Mesendoderm (in vitro differentiated cells): ENCODE results near the gene UBE2K.
"Not testable (repeated sequence)": the region's sequence is repeated elsewhere in the genome, so short reads cannot be mapped to it uniquely, and the experiment has no call there.

Experiments used
- DNase-seq: peaks from one replicate; pipeline ENCODE4 v3.0.0; 2013
- H2AK5ac ChIP-seq: 2 replicates; pipeline ENCODE4 v1.6.1; 2013; ENCODE audit warnings: low read length, inconsistent platforms
- H2BK120ac ChIP-seq: 2 replicates; pipeline ENCODE4 v1.6.1; 2013; ENCODE audit warnings: low read depth, mild to moderate bottlenecking, low read length, moderate library complexity, mixed read lengths
- H2BK15ac ChIP-seq: replicated peaks from 2 replicates; pipeline ENCODE4 v1.6.1; 2013; ENCODE audit warnings: low read depth, mild to moderate bottlenecking, moderate library complexity
- H2BK5ac ChIP-seq: 2 replicates; pipeline ENCODE4 v1.6.1; 2013; ENCODE audit warnings: low read length, inconsistent platforms
- H3K18ac ChIP-seq: 2 replicates; pipeline ENCODE4 v1.6.1; 2013; ENCODE audit warnings: mild to moderate bottlenecking, low read length, mixed read lengths
- H3K23ac ChIP-seq: one replicate; pipeline ENCODE4 v1.6.1; 2013; ENCODE audit warnings: low read length
- H3K27ac ChIP-seq: 2 replicates; pipeline ENCODE4 v1.5.1; 2013; ENCODE audit warnings: low read depth, mild to moderate bottlenecking, inconsistent platforms, low read length, moderate library complexity
- H3K27me3 ChIP-seq: 2 replicates; pipeline ENCODE4 v1.6.1; 2013; ENCODE audit warnings: low read length, control low read depth, mild to moderate bottlenecking, inconsistent platforms; ENCODE audit not compliant: insufficient read depth, poor library complexity
- H3K36me3 ChIP-seq: 2 replicates; pipeline ENCODE4 v1.6.1; 2013; ENCODE audit warnings: low read length, inconsistent platforms; ENCODE audit not compliant: control insufficient read depth, insufficient read depth
- H3K4ac ChIP-seq: one replicate; pipeline ENCODE4 v1.6.1; 2013; ENCODE audit warnings: low read depth, mild to moderate bottlenecking, low read length, moderate library complexity
- H3K4me1 ChIP-seq: 2 replicates; pipeline ENCODE4 v1.6.1; 2013; ENCODE audit warnings: low read depth, low read length, inconsistent platforms; ENCODE audit not compliant: control insufficient read depth
- H3K4me2 ChIP-seq: 2 replicates; pipeline ENCODE4 v1.6.1; 2013; ENCODE audit warnings: low read length
- H3K4me3 ChIP-seq: 2 replicates; pipeline ENCODE4 v1.5.1; 2013; ENCODE audit warnings: mild to moderate bottlenecking, low read length
- H3K56ac ChIP-seq: one replicate; pipeline ENCODE4 v1.6.1; 2013; ENCODE audit warnings: low read length
- H3K79me1 ChIP-seq: 2 replicates; pipeline ENCODE4 v1.6.1; 2013; ENCODE audit warnings: low read length, inconsistent platforms
- H3K79me2 ChIP-seq: 2 replicates; pipeline ENCODE4 v1.6.1; 2013; ENCODE audit warnings: mild to moderate bottlenecking, low read length; ENCODE audit not compliant: control insufficient read depth, insufficient read depth
- H3K9ac ChIP-seq: 2 replicates; pipeline ENCODE4 v1.6.1; 2013; ENCODE audit warnings: low read length, inconsistent platforms
- H4K5ac ChIP-seq: one replicate; pipeline ENCODE4 v1.6.1; 2013; ENCODE audit warnings: low read length
- H4K8ac ChIP-seq: one replicate; pipeline ENCODE4 v1.6.1; 2013; ENCODE audit warnings: low read depth, mild to moderate bottlenecking, control low read depth, low read length, moderate library complexity
- WGBS: extraction: QIAGEN DNeasy Blood & Tissue Kit; methylation state at CpG from one replicate; pipeline ENCODE4 v1.1.7; 2013; ENCODE audit warnings: low lambda C conversion rate, missing lambda C conversion rate; ENCODE audit not compliant: insufficient coverage; ENCODE audit errors: extremely low coverage; 5-methylcytosine and 5-hydroxymethylcytosine counted together

Gene UBE2K

DNA sequence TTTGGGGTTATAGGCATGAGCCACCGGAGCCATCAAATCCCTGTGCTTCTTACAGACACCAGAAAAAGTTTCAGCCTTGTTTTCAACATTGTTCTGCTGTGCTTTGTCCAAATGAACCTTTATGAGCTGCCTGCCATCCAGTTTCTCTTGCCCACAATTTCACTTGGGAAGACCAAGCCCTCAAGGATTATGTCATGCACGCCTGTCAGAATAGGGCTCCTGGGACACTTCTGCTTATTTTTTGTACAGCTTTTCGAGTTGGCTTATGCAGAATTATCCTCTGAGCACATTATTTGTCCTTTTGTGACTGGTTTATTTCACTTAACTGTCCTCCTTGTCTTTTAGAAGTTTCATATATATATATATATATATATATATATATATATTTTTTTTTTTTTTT lies 16.2 kb downstream of the UBE2K start:
- peaks cover 4% of the 10 kb centered on the region for H3K79me1 ChIP-seq
- no peak for DNase-seq
- no peak overlapping the region for H4K8ac ChIP-seq
- H2AK5ac ChIP-seq = no peak overlapping the region
- H3K9ac ChIP-seq = no peak overlapping the region
- H3K27ac ChIP-seq = no peak overlapping the region
- H3K56ac ChIP-seq = no peak overlapping the region
- H2BK15ac ChIP-seq = no peak overlapping the region
- H3K4me2 ChIP-seq = no peak overlapping the region
- no peaks in the 10 kb centered on the region for H3K36me3 ChIP-seq
- no peak overlapping the region for H3K18ac ChIP-seq
- H2BK5ac ChIP-seq = no peak overlapping the region
- H3K4ac ChIP-seq = no peak overlapping the region
- H3K27me3 ChIP-seq = no peaks in the 10 kb centered on the region
- no peak overlapping the region for H3K4me3 ChIP-seq
- no CpG with 5 or more reads among the region's 3 CpGs for WGBS
- no peak overlapping the region for H4K5ac ChIP-seq
- no peaks in the 10 kb centered on the region for H3K4me1 ChIP-seq
- no peak overlapping the region for H3K23ac ChIP-seq
- H2BK120ac ChIP-seq = no peak overlapping the region
- H3K79me2 ChIP-seq = peaks cover 73% of the 10 kb centered on the region

GRCh38 chr4:39715788-39716187 lies 17.9 kb downstream of the UBE2K start:
- Histone ChIP-seq H2BK120ac (no peak overlapping the region), H3K4me3 (no peak overlapping the region), H4K5ac (no peak overlapping the region), H3K4ac (no peak overlapping the region), H3K56ac (no peak overlapping the region), H4K8ac (no peak overlapping the region), H2BK5ac (no peak overlapping the region), H3K79me1 (peaks cover 5% of the 10 kb centered on the region), H3K27me3 (no peaks in the 10 kb centered on the region), H3K4me2 (no peak overlapping the region), H3K4me1 (no peaks in the 10 kb centered on the region), H2AK5ac (no peak overlapping the region), H2BK15ac (no peak overlapping the region), H3K36me3 (no peaks in the 10 kb centered on the region), H3K27ac (no peak overlapping the region), H3K18ac (no peak overlapping the region), H3K79me2 (peaks cover 75% of the 10 kb centered on the region), H3K9ac (no peak overlapping the region), H3K23ac (no peak overlapping the region)
- no peak for DNase-seq
- no CpG with 5 or more reads among the region's 3 CpGs for WGBS

GRCh38 chr4:39716356-39716755 lies 18.4 kb downstream of the UBE2K start:
- peaks cover 80% of the 10 kb centered on the region for H3K79me2 ChIP-seq
- no peak overlapping the region for H4K5ac ChIP-seq
- no peak for DNase-seq
- H3K23ac ChIP-seq = no peak overlapping the region
- H3K4me1 ChIP-seq = no peaks in the 10 kb centered on the region
- H2BK15ac ChIP-seq = no peak overlapping the region
- no peak overlapping the region for H3K18ac ChIP-seq
- H3K9ac ChIP-seq = no peak overlapping the region
- H2AK5ac ChIP-seq = no peak overlapping the region
- H2BK5ac ChIP-seq = no peak overlapping the region
- WGBS = no CpG with 5 or more reads among the region's 11 CpGs
- H3K27me3 ChIP-seq = no peaks in the 10 kb centered on the region
- no peak overlapping the region for H3K27ac ChIP-seq
- no peak overlapping the region for H3K56ac ChIP-seq
- no peak overlapping the region for H4K8ac ChIP-seq
- H3K36me3 ChIP-seq = no peaks in the 10 kb centered on the region
- H3K79me1 ChIP-seq = peaks cover 5% of the 10 kb centered on the region
- H3K4me3 ChIP-seq = no peak overlapping the region
- no peak overlapping the region for H3K4me2 ChIP-seq
- H3K4ac ChIP-seq = no peak overlapping the region
- H2BK120ac ChIP-seq = no peak overlapping the region

- not testable (repeated sequence) for H3K4me2 ChIP-seq, H2BK5ac ChIP-seq, H3K27me3 ChIP-seq, H2BK15ac ChIP-seq, H3K36me3 ChIP-seq, H3K9ac ChIP-seq, H4K8ac ChIP-seq, H2BK120ac ChIP-seq, DNase-seq, H3K79me1 ChIP-seq, H3K4me3 ChIP-seq, H3K4me1 ChIP-seq, H4K5ac ChIP-seq, H3K23ac ChIP-seq, H3K27ac ChIP-seq, H3K56ac ChIP-seq, H2AK5ac ChIP-seq, H3K18ac ChIP-seq, H3K4ac ChIP-seq
- H3K79me2 ChIP-seq = peaks cover 78% of the 10 kb centered on the region
- no CpG with 5 or more reads among the region's 19 CpGs for WGBS
These were observed 19.8 kb downstream of the UBE2K start for GRCh38 chr4:39717743-39718142.

GRCh38 chr4:39718366-39719323 lies 20.7 kb downstream of the UBE2K start:
- no peak overlapping the region for H2BK120ac ChIP-seq

More at GRCh38 chr4:39718366-39719323, 20.7 kb downstream of the UBE2K start:
- H2BK15ac ChIP-seq = no peak overlapping the region
- H3K79me2 ChIP-seq = peaks cover 79% of the 10 kb centered on the region
- WGBS = no CpG with 5 or more reads among the region's 33 CpGs
- H2BK5ac ChIP-seq = no peak overlapping the region
- H3K27me3 ChIP-seq = no peaks in the 10 kb centered on the region
- no peaks in the 10 kb centered on the region for H3K4me1 ChIP-seq
- H3K9ac ChIP-seq = no peak overlapping the region
- H3K56ac ChIP-seq = no peak overlapping the region
- no peak overlapping the region for H4K8ac ChIP-seq
- peak; percentile 13 for DNase-seq
- peaks cover 5% of the 10 kb centered on the region for H3K79me1 ChIP-seq
- H3K18ac ChIP-seq = no peak overlapping the region
- no peak overlapping the region for H3K23ac ChIP-seq
- no peak overlapping the region for H3K27ac ChIP-seq
- no peak overlapping the region for H2AK5ac ChIP-seq
- no peak overlapping the region for H3K4ac ChIP-seq
- H3K36me3 ChIP-seq = no peaks in the 10 kb centered on the region
- H3K4me3 ChIP-seq = no peak overlapping the region
- no peak overlapping the region for H4K5ac ChIP-seq
- no peak overlapping the region for H3K4me2 ChIP-seq
